Measurements from ENCODE around the gene OR13G1. TPM values are rescaled to one million over a fixed set of nuclear protein-coding genes. Genes with fewer than 3 reads are reported as not detected.
"Not testable (repeated sequence)": the region's sequence is repeated elsewhere in the genome, so short reads cannot be mapped to it uniquely, and the experiment has no call there.

Gene OR13G1
- total RNA-seq = not detected
- polyA plus RNA-seq = not detected

GRCh38 chr1:247679639-247680038 lies at the start of gene OR13G1:
TSS of gene OR13G1 (minus strand) at chr1:247679739. CDS start at chr1:247673041, 6,698 bp downstream.
- Mint-ChIP-seq H3K27ac (no peak within 1 kb of the TSS), H3K27me3 (no peaks in the 10 kb centered on the region), H3K4me1 (no peaks in the 10 kb centered on the region), H3K4me3 (no peak within 1 kb of the TSS), H3K36me3 (no peaks in the 10 kb centered on the region), H3K9me3 (peaks cover 0 to 5% (median 0%) of the 10 kb centered on the region in 7 donors)
- no peak for DNase-seq
- Histone ChIP-seq H3K27ac (ENCODE audit: insufficient read depth, low read length, poor library complexity, severe bottlenecking) (no peak within 1 kb of the TSS), H3K36me3 (ENCODE audit: control insufficient read depth, insufficient read depth, low read length) (no peaks in the 10 kb centered on the region), H3K4me3 (ENCODE audit: low read depth, low read length) (no peak within 1 kb of the TSS), H3K9me3 (ENCODE audit: control insufficient read depth in 2 of 2, low read length in 2 of 2) (no peaks in the 10 kb centered on the region), H3K27me3 (ENCODE audit: control insufficient read depth, insufficient read depth, low read length) (no peaks in the 10 kb centered on the region), H3K4me1 (ENCODE audit: control insufficient read depth, insufficient read depth, low read length, poor library complexity, severe bottlenecking) (no peaks in the 10 kb centered on the region)
- ATAC-seq (ENCODE audit: low read depth in 2 of 2) = no peak

- no peak overlapping the region for H3K4me3 ChIP-seq (ENCODE audit: low read depth, low read length)
- Mint-ChIP-seq H3K9me3 (peaks cover 0 to 25% (median 7%) of the 10 kb centered on the region in 7 donors), H3K27ac (peak overlapping the region in 1 of 3 donors; percentile 57), H3K4me3 (no peak overlapping the region), H3K36me3 (no peaks in the 10 kb centered on the region), H3K4me1 (no peaks in the 10 kb centered on the region), H3K27me3 (no peaks in the 10 kb centered on the region)
- H3K27me3 ChIP-seq (ENCODE audit: control insufficient read depth, insufficient read depth, low read length) = no peaks in the 10 kb centered on the region
- no peaks in the 10 kb centered on the region for H3K4me1 ChIP-seq (ENCODE audit: control insufficient read depth, insufficient read depth, low read length, poor library complexity, severe bottlenecking)
- H3K36me3 ChIP-seq (ENCODE audit: control insufficient read depth, insufficient read depth, low read length) = no peaks in the 10 kb centered on the region
- H3K27ac ChIP-seq (ENCODE audit: insufficient read depth, low read length, poor library complexity, severe bottlenecking) = no peak overlapping the region
- no peak for ATAC-seq (ENCODE audit: low read depth in 2 of 2)
- H3K9me3 ChIP-seq (ENCODE audit: control insufficient read depth in 2 of 2, low read length in 2 of 2) = peaks cover 0 to 6% of the 10 kb centered on the region in 2 experiments
- no peak for DNase-seq
These were observed 41.7 kb upstream of the OR13G1 start for GRCh38 chr1:247721222-247721621.

- H3K4me1 ChIP-seq (ENCODE audit: control insufficient read depth, insufficient read depth, low read length, poor library complexity, severe bottlenecking) = no peaks in the 10 kb centered on the region
- H3K36me3 Mint-ChIP-seq = no peaks in the 10 kb centered on the region
- no peaks in the 10 kb centered on the region for H3K27me3 Mint-ChIP-seq
- no peaks in the 10 kb centered on the region for H3K4me1 Mint-ChIP-seq
- no peak for DNase-seq
- H3K27me3 ChIP-seq (ENCODE audit: control insufficient read depth, insufficient read depth, low read length) = no peaks in the 10 kb centered on the region
- H3K9me3 Mint-ChIP-seq = peaks cover 0 to 13% (median 3%) of the 10 kb centered on the region in 7 donors
- no peaks in the 10 kb centered on the region for H3K36me3 ChIP-seq (ENCODE audit: control insufficient read depth, insufficient read depth, low read length)
- no peak within 1 kb of the TSS for H3K27ac Mint-ChIP-seq
- H3K9me3 ChIP-seq (ENCODE audit: control insufficient read depth in 2 of 2, low read length in 2 of 2) = peaks cover 0 to 6% of the 10 kb centered on the region in 2 experiments
- ATAC-seq (ENCODE audit: low read depth in 2 of 2) = no peak
- no peak within 1 kb of the TSS for H3K27ac ChIP-seq (ENCODE audit: insufficient read depth, low read length, poor library complexity, severe bottlenecking)
- no peak within 1 kb of the TSS for H3K4me3 ChIP-seq (ENCODE audit: low read depth, low read length)
- no peak within 1 kb of the TSS for H3K4me3 Mint-ChIP-seq
These were observed 37.0 kb upstream of the OR13G1 start, which contains the start of gene OR6F1 for GRCh38 chr1:247716546-247716945. TSS of gene OR6F1 (minus strand) at chr1:247716646. CDS start at chr1:247712755, 3,891 bp downstream.

- ATAC-seq (ENCODE audit: low read depth in 2 of 2) = no peak
- H3K27ac Mint-ChIP-seq = no peak overlapping the region
- peaks cover 0 to 13% (median 3%) of the 10 kb centered on the region in 7 donors for H3K9me3 Mint-ChIP-seq
- no peaks in the 10 kb centered on the region for H3K27me3 ChIP-seq (ENCODE audit: control insufficient read depth, insufficient read depth, low read length)
- no peak overlapping the region for H3K27ac ChIP-seq (ENCODE audit: insufficient read depth, low read length, poor library complexity, severe bottlenecking)
- H3K9me3 ChIP-seq (ENCODE audit: control insufficient read depth in 2 of 2, low read length in 2 of 2) = no peaks in the 10 kb centered on the region
- no peaks in the 10 kb centered on the region for H3K36me3 ChIP-seq (ENCODE audit: control insufficient read depth, insufficient read depth, low read length)
- no peak overlapping the region for H3K4me3 Mint-ChIP-seq
- H3K4me1 Mint-ChIP-seq = no peaks in the 10 kb centered on the region
- no peak for DNase-seq
- H3K4me1 ChIP-seq (ENCODE audit: control insufficient read depth, insufficient read depth, low read length, poor library complexity, severe bottlenecking) = no peaks in the 10 kb centered on the region
- H3K4me3 ChIP-seq (ENCODE audit: low read depth, low read length) = no peak overlapping the region
- H3K36me3 Mint-ChIP-seq = no peaks in the 10 kb centered on the region
- no peaks in the 10 kb centered on the region for H3K27me3 Mint-ChIP-seq
These were observed 34.2 kb upstream of the OR13G1 start for GRCh38 chr1:247713753-247714152.

GRCh38 chr1:247710681-247711080 lies 31.1 kb upstream of the OR13G1 start:
- H3K27me3 ChIP-seq (ENCODE audit: control insufficient read depth, insufficient read depth, low read length); ATAC-seq (ENCODE audit: low read depth in 2 of 2); H3K4me1 Mint-ChIP-seq; H3K27me3 Mint-ChIP-seq; H3K27ac Mint-ChIP-seq; H3K9me3 ChIP-seq (ENCODE audit: control insufficient read depth in 2 of 2, low read length in 2 of 2); H3K9me3 Mint-ChIP-seq; H3K27ac ChIP-seq (ENCODE audit: insufficient read depth, low read length, poor library complexity, severe bottlenecking); H3K4me1 ChIP-seq (ENCODE audit: control insufficient read depth, insufficient read depth, low read length, poor library complexity, severe bottlenecking); DNase-seq; H3K36me3 Mint-ChIP-seq; H3K4me3 ChIP-seq (ENCODE audit: low read depth, low read length); H3K36me3 ChIP-seq (ENCODE audit: control insufficient read depth, insufficient read depth, low read length): not testable (repeated sequence)
- peak overlapping the region in 1 of 4 donors; percentile 5 for H3K4me3 Mint-ChIP-seq

- Mint-ChIP-seq H3K9me3 (peaks cover 0 to 9% (median 2%) of the 10 kb centered on the region in 7 donors), H3K27ac (no peak overlapping the region), H3K27me3 (no peaks in the 10 kb centered on the region), H3K4me3 (no peak overlapping the region), H3K4me1 (peaks cover 0 to 4% (median 0%) of the 10 kb centered on the region in 4 donors), H3K36me3 (no peaks in the 10 kb centered on the region)
- DNase-seq (no peak), ATAC-seq (ENCODE audit: low read depth in 2 of 2) (no peak)
- H3K4me1 ChIP-seq (ENCODE audit: control insufficient read depth, insufficient read depth, low read length, poor library complexity, severe bottlenecking) = no peaks in the 10 kb centered on the region
- no peaks in the 10 kb centered on the region for H3K27me3 ChIP-seq (ENCODE audit: control insufficient read depth, insufficient read depth, low read length)
- no peak overlapping the region for H3K27ac ChIP-seq (ENCODE audit: insufficient read depth, low read length, poor library complexity, severe bottlenecking)
- H3K4me3 ChIP-seq (ENCODE audit: low read depth, low read length) = no peak overlapping the region
- no peaks in the 10 kb centered on the region for H3K36me3 ChIP-seq (ENCODE audit: control insufficient read depth, insufficient read depth, low read length)
- H3K9me3 ChIP-seq (ENCODE audit: control insufficient read depth in 2 of 2, low read length in 2 of 2) = peaks cover 0 to 7% of the 10 kb centered on the region in 2 experiments
These were observed 21.8 kb upstream of the OR13G1 start for GRCh38 chr1:247701338-247701737.

GRCh38 chr1:247681288-247681897 lies 1.9 kb upstream of the OR13G1 start:
- no peak for ATAC-seq (ENCODE audit: low read depth in 2 of 2)
- no peaks in the 10 kb centered on the region for H3K4me1 ChIP-seq (ENCODE audit: control insufficient read depth, insufficient read depth, low read length, poor library complexity, severe bottlenecking)
- no peaks in the 10 kb centered on the region for H3K27me3 Mint-ChIP-seq
- no peaks in the 10 kb centered on the region for H3K9me3 ChIP-seq (ENCODE audit: control insufficient read depth in 2 of 2, low read length in 2 of 2)
- DNase-seq = peak in 1 of 3 donors; percentile 49
- H3K36me3 Mint-ChIP-seq = no peaks in the 10 kb centered on the region
- no peaks in the 10 kb centered on the region for H3K27me3 ChIP-seq (ENCODE audit: control insufficient read depth, insufficient read depth, low read length)
- H3K4me3 ChIP-seq (ENCODE audit: low read depth, low read length) = no peak overlapping the region
- H3K27ac Mint-ChIP-seq = no peak overlapping the region
- no peaks in the 10 kb centered on the region for H3K36me3 ChIP-seq (ENCODE audit: control insufficient read depth, insufficient read depth, low read length)
- H3K9me3 Mint-ChIP-seq = peaks cover 0 to 5% (median 0%) of the 10 kb centered on the region in 7 donors
- no peak overlapping the region for H3K27ac ChIP-seq (ENCODE audit: insufficient read depth, low read length, poor library complexity, severe bottlenecking)
- H3K4me1 Mint-ChIP-seq = no peaks in the 10 kb centered on the region
- H3K4me3 Mint-ChIP-seq = no peak overlapping the region

- Histone ChIP-seq H3K27me3 (ENCODE audit: control insufficient read depth, insufficient read depth, low read length) (no peaks in the 10 kb centered on the region), H3K27ac (ENCODE audit: insufficient read depth, low read length, poor library complexity, severe bottlenecking) (no peak overlapping the region), H3K36me3 (ENCODE audit: control insufficient read depth, insufficient read depth, low read length) (no peaks in the 10 kb centered on the region), H3K4me3 (ENCODE audit: low read depth, low read length) (no peak overlapping the region), H3K4me1 (ENCODE audit: control insufficient read depth, insufficient read depth, low read length, poor library complexity, severe bottlenecking) (no peaks in the 10 kb centered on the region), H3K9me3 (ENCODE audit: control insufficient read depth in 2 of 2, low read length in 2 of 2) (no peaks in the 10 kb centered on the region)
- H3K9me3 Mint-ChIP-seq = peaks cover 0 to 5% (median 0%) of the 10 kb centered on the region in 7 donors
- no peak overlapping the region for H3K4me3 Mint-ChIP-seq
- no peak overlapping the region for H3K27ac Mint-ChIP-seq
- ATAC-seq (ENCODE audit: low read depth in 2 of 2) = no peak
- no peaks in the 10 kb centered on the region for H3K4me1 Mint-ChIP-seq
- H3K27me3 Mint-ChIP-seq = no peaks in the 10 kb centered on the region
- H3K36me3 Mint-ChIP-seq = no peaks in the 10 kb centered on the region
- no peak for DNase-seq
These were observed 632 bp upstream of the OR13G1 start for GRCh38 chr1:247680171-247680570.

Measured in CD4-positive, CD25-positive, alpha-beta regulatory T cell (primary cell).